Spleen (tissue), 11 donors: ENCODE data around the gene ARID3A. TPM values are rescaled to one million over a fixed set of nuclear protein-coding genes. Genes with fewer than 3 reads are reported as not detected.
A peak's percentile ranks its signal among the peaks of the same experiment; 100 is the strongest.

Experiments used
- DNase-seq: peaks from one replicate; pipeline ENCODE4 v3.0.0-alpha.2; 2020
- H3K27ac ChIP-seq, 8 donors: fragments of 200-600 bp; sonication (generic) in 7 of 8; 1 replicate in 4 of 8; 2 replicates in 4 of 8; pipeline versions ENCODE4 v1.5.0 to v1.8.0; 2016 to 2021; ENCODE audit warnings: inconsistent platforms in 4 of 8, mild to moderate bottlenecking in 4 of 8, moderate library complexity in 1 of 8
- H3K27me3 ChIP-seq, 7 donors: fragments of 200-600 bp; sonication (generic) in 6 of 7; replicated peaks in 1 of 7; 1 replicate in 4 of 7; 2 replicates in 3 of 7; pipeline versions ENCODE4 v1.5.0 to v1.8.0; 2016 to 2021; ENCODE audit warnings: inconsistent platforms in 3 of 7, mild to moderate bottlenecking in 1 of 7
- H3K36me3 ChIP-seq, 6 donors: fragments of 200-600 bp; sonication (generic) in 5 of 6; 1 replicate in 4 of 6; 2 replicates in 2 of 6; pipeline versions ENCODE4 v1.5.0 to v1.8.0; 2016 to 2021; ENCODE audit warnings: inconsistent platforms in 2 of 6
- H3K4me1 ChIP-seq, 6 donors: fragments of 200-600 bp; sonication (generic) in 5 of 6; 1 replicate in 3 of 6; 2 replicates in 3 of 6; pipeline versions ENCODE4 v1.5.0 to v1.8.0; 2016 to 2021; ENCODE audit warnings: inconsistent platforms in 3 of 6
- H3K4me3 ChIP-seq, 8 donors: fragments of 200-600 bp; sonication (generic) in 7 of 8; 1 replicate in 4 of 8; 2 replicates in 4 of 8; pipeline versions ENCODE4 v1.5.0 to v1.8.0; 2016 to 2021; ENCODE audit warnings: inconsistent platforms in 4 of 8, mild to moderate bottlenecking in 4 of 8, moderate library complexity in 2 of 8
- H3K9me3 ChIP-seq, 8 donors: fragments of 200-600 bp; sonication (generic) in 7 of 8; 1 replicate in 4 of 8; 2 replicates in 4 of 8; pipeline versions ENCODE4 v1.5.0 to v1.8.0; 2016 to 2021; ENCODE audit warnings: inconsistent platforms in 4 of 8
- CTCF ChIP-seq, 11 experiments: fragments of 200-600 bp in 7 of 11; fragments of 450-650 bp in 4 of 11; sonication (generic) in 4 of 11; IDR thresholded peaks in 8 of 11; conservative IDR thresholded peaks in 3 of 11; 1 replicate in 7 of 11; 2 replicates in 4 of 11; pipeline versions ENCODE4 v1.4.0 to v1.8.0; 2016 to 2021; ENCODE audit warnings: antibody characterized with exemption in 11 of 11, inconsistent platforms in 4 of 11, mild to moderate bottlenecking in 1 of 11
- POLR2A ChIP-seq, 3 donors: fragments of 450-650 bp; IDR thresholded peaks; one replicate each; pipeline ENCODE4 v1.5.1; 2017; ENCODE audit warnings: antibody characterized with exemption in 3 of 3, mild to moderate bottlenecking in 1 of 3
- POLR2AphosphoS5 ChIP-seq, 3 donors: sonication (generic); formaldehyde crosslinking; IDR thresholded peaks; one replicate each; pipeline ENCODE4 v1.5.1; 2017; ENCODE audit warnings: antibody characterized with exemption in 3 of 3
- WGBS, 5 donors: extraction: QIAGEN DNeasy Blood & Tissue Kit in 3 of 5; methylation state at CpG; one replicate each; pipeline versions ENCODE4 v1.1.5 to v1.1.7; 2013 to 2018; 5-methylcytosine and 5-hydroxymethylcytosine counted together
- intact Hi-C: fragments of 100-400 bp; cut with DNase I; formaldehyde crosslinking; loops from one replicate; pipeline ENCODE4 v1.15.0; 2023; ENCODE audit warnings: low total_unique reads
- polyA plus RNA-seq, 3 donors: library from polyadenylated mRNA; stranded (reverse); fragments of 200-250 nt; gene quantifications; one replicate each; pipeline ENCODE4 v1.2.1, GENCODE V29; 2013
- total RNA-seq, 7 donors: library from RNA; depleted of rRNA in 3 of 7; stranded (reverse); fragments of >200 nt in 3 of 7; fragmentation: NEBNext Ultra II Directional in 4 of 7; extraction: Animal tissue kit (Norgen Biotek cat#: 25700) in 4 of 7; gene quantifications; one replicate each; pipeline versions ENCODE4 v1.1.0 to v1.2.1, GENCODE V29; 2016 to 2021
- donor health status: healthy with polysubstance abuse.
- donor health status: DM: no; HTN: no; CAD: no; lungs with moderate emphysema.
- donor health status: DM: no; HTN: no; CAD: no.
- donor health status: Bipolar disorder and iron deficiency.
- donor health status: healthy.
- donor health status: DM: no; HTN: no; CAD: no.
- donor health status: DM: yes; HTN: yes; CAD: no.

ARID3A gene
- total and polyA plus RNA-seq, 10 donors, result 2.5 to 42.5 (median 17.7) TPM

GRCh38 chr19:900302-901111 lies 25.3 kb upstream of the ARID3A start:
- no peak for DNase-seq
- TF ChIP-seq POLR2AphosphoS5 (IDR thresholded peaks at IDR 0.05), result peak in 1 of 3 donors; percentile 61
- TF ChIP-seq POLR2A (IDR thresholded peaks at IDR 0.05), result no peak
- no peak overlapping the region for H3K4me3 ChIP-seq
- no peaks in the 10 kb centered on the region for H3K9me3 ChIP-seq
- H3K36me3 ChIP-seq, result peaks cover 0 to 86% (median 43%) of the 10 kb centered on the region in 6 donors
- H3K27me3 ChIP-seq, result no peaks in the 10 kb centered on the region
- peak overlapping the region in 3 of 8 donors; percentile 13 to 42 (median 40) for H3K27ac ChIP-seq
- 79 to 89% (median 85%) methylated on average over 30 of the region's 30 CpGs for WGBS, 5 donors
- intact Hi-C loops, result no loop called here
- peaks cover 0 to 68% (median 19%) of the 10 kb centered on the region in 6 donors for H3K4me1 ChIP-seq

- no peak for DNase-seq
- no peaks in the 10 kb centered on the region for H3K27me3 ChIP-seq
- no peaks in the 10 kb centered on the region for H3K9me3 ChIP-seq
- peaks cover 0 to 78% (median 27%) of the 10 kb centered on the region in 6 donors for H3K4me1 ChIP-seq
- peaks cover 0 to 80% (median 40%) of the 10 kb centered on the region in 6 donors for H3K36me3 ChIP-seq
- no peak overlapping the region for H3K4me3 ChIP-seq
- intact Hi-C loops, result no loop called here
- peak in 1 of 3 donors; percentile 51 for TF ChIP-seq POLR2AphosphoS5 (IDR thresholded peaks at IDR 0.05)
- no peak for TF ChIP-seq POLR2A (IDR thresholded peaks at IDR 0.05)
- no peak for TF ChIP-seq CTCF (IDR thresholded peaks at IDR 0.05 in 8 of 11, conservative IDR thresholded peaks at IDR 0.05 in 3 of 11)
- WGBS, 5 donors, result 87 to 92% (median 92%) methylated on average over 17 to 27 of the region's 27 CpGs
- H3K27ac ChIP-seq, result peak overlapping the region in 1 of 8 donors; percentile 42
Measured at GRCh38 chr19:901216-902092, 24.4 kb upstream of the ARID3A start.

- Histone ChIP-seq H3K9me3 (no peaks in the 10 kb centered on the region), H3K27me3 (no peaks in the 10 kb centered on the region), H3K4me3 (no peak overlapping the region), H3K4me1 (peaks cover 2 to 84% (median 33%) of the 10 kb centered on the region in 6 donors), H3K36me3 (peaks cover 0 to 74% (median 34%) of the 10 kb centered on the region in 6 donors), H3K27ac (peak overlapping the region in 1 of 8 donors; percentile 13)
- 70 to 83% (median 74%) methylated on average over 7 of the region's 7 CpGs for WGBS, 5 donors
- intact Hi-C loops, result no loop called here
- peak in 1 of 3 donors; percentile 0 for TF ChIP-seq POLR2AphosphoS5 (IDR thresholded peaks at IDR 0.05)
- TF ChIP-seq CTCF (IDR thresholded peaks at IDR 0.05 in 8 of 11, conservative IDR thresholded peaks at IDR 0.05 in 3 of 11), result no peak
- no peak for DNase-seq
Measured at GRCh38 chr19:902093-902370, 23.8 kb upstream of the ARID3A start.

GRCh38 chr19:902446-903226 lies 23.2 kb upstream of the ARID3A start:
- H3K9me3 ChIP-seq, result no peaks in the 10 kb centered on the region
- TF ChIP-seq CTCF (IDR thresholded peaks at IDR 0.05 in 8 of 11, conservative IDR thresholded peaks at IDR 0.05 in 3 of 11), result no peak
- no peak for TF ChIP-seq POLR2AphosphoS5 (IDR thresholded peaks at IDR 0.05)
- TF ChIP-seq POLR2A (IDR thresholded peaks at IDR 0.05), result no peak
- peak overlapping the region in 1 of 8 donors; percentile 28 for H3K27ac ChIP-seq
- intact Hi-C loops, result no loop called here
- DNase-seq, result no peak
- 83 to 93% (median 91%) methylated on average over 14 of the region's 14 CpGs for WGBS, 5 donors
- H3K4me3 ChIP-seq, result no peak overlapping the region
- H3K36me3 ChIP-seq, result peaks cover 0 to 68% (median 29%) of the 10 kb centered on the region in 6 donors
- H3K4me1 ChIP-seq, result peaks cover 8 to 90% (median 39%) of the 10 kb centered on the region in 6 donors
- no peaks in the 10 kb centered on the region for H3K27me3 ChIP-seq
